ENCODE measurements around the gene ARID4A. TPM values are rescaled to one million over a fixed set of nuclear protein-coding genes. Genes with fewer than 3 reads are reported as not detected.
A peak's percentile ranks its signal among the peaks of the same experiment; 100 is the strongest.
"Not testable (repeated sequence)": the region's sequence is repeated elsewhere in the genome, so short reads cannot be mapped to it uniquely, and the experiment has no call there.

ARID4A gene
- total RNA-seq, 2 experiments from 2014 or later, result 32.8 to 37.3 TPM

- ChIA-PET CTCF (no interaction called here), POLR2A (no interaction called here)
- no peak overlapping the region for H3K4me3 Mint-ChIP-seq
- peaks cover 32% of the 10 kb centered on the region for H3K36me3 Mint-ChIP-seq (ENCODE audit: low read depth)
- no peak overlapping the region for H3K27ac Mint-ChIP-seq
- H3K4me1 Mint-ChIP-seq, result no peaks in the 10 kb centered on the region
- no peaks in the 10 kb centered on the region for H3K9me3 Mint-ChIP-seq
- DNase-seq, result no peak
- no peaks in the 10 kb centered on the region for H3K27me3 Mint-ChIP-seq
Measured at GRCh38 chr14:58341152-58341748, 42.9 kb downstream of the ARID4A start.

GRCh38 chr14:58343535-58343934 lies 45.2 kb downstream of the ARID4A start:
- peaks cover 38% of the 10 kb centered on the region for H3K36me3 Mint-ChIP-seq (ENCODE audit: low read depth)
- H3K4me3 Mint-ChIP-seq, H3K27ac Mint-ChIP-seq, H3K27me3 Mint-ChIP-seq, H3K9me3 Mint-ChIP-seq, H3K4me1 Mint-ChIP-seq, DNase-seq, POLR2A ChIA-PET: not testable (repeated sequence)
- CTCF ChIA-PET, result interaction anchor here (1.1 kb wide), 1 partner anchor 44 kb away, joined by 3 read pairs; no protein-coding TSS in a partner anchor

DNA sequence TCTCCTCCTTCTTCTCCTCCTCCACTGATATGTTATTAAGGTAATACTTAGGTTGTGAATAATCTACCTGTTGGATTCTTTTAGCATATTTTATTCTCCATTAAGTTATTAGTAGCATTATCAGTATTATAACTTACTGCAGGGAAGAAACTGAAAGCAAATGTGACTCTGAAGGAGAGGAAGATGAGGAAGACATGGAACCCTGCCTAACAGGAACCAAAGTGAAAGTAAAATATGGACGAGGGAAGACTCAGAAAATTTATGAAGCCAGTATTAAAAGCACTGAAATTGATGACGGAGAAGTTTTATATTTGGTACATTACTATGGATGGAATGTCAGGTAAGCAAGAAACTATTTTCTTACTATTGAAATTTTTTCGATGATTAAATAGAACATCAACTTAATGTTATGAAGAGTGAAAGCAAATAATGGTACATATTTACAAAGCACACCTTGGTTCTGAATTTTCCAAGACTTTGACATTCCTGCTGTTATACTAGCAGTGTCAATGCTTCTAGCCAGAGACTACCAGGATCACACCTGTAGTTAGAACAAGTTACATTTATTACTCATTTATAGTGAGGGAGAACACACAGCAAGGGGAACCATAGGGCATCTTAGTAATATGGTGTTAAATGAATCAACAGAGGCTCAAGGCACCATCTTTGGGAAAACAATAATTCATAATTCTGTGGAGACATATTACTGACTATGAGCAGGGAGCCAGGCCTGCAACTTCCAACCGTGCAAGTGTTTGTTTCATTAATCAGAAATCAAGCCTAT lies 55.4 kb downstream of the ARID4A start:
- POLR2A ChIA-PET, result no interaction called here
- Mint-ChIP-seq H3K4me1 (peaks cover 21% of the 10 kb centered on the region), H3K27ac (peak overlapping the region; percentile 87), H3K27me3 (no peaks in the 10 kb centered on the region), H3K4me3 (peak overlapping the region; percentile 60), H3K36me3 (ENCODE audit: low read depth) (peaks cover 57% of the 10 kb centered on the region), H3K9me3 (no peaks in the 10 kb centered on the region)
- CTCF ChIA-PET, result no interaction called here
- no peak for DNase-seq

DNA sequence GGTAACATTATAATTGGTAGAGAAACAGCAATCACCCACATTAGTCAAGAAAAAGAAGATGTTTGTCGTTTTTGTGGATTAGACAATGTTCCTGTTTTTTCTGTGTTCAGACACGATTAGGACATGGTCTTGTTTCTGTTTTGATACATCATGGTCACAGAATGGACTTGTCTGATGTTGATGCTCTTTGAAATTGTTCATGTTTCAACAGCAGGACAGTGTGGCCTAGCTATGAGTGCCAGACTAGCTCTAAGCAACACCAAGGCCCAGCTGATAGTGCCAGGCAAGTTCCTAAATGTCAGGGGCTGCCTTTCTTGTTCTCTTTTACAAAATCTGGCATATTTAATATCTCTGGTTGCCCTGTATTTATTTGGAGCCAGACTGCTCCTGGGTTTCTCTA lies 56.5 kb downstream of the ARID4A start:
- Mint-ChIP-seq H3K36me3 (ENCODE audit: low read depth) (peaks cover 55% of the 10 kb centered on the region), H3K9me3 (no peaks in the 10 kb centered on the region), H3K27ac (peak overlapping the region; percentile 46), H3K4me1 (peaks cover 21% of the 10 kb centered on the region), H3K27me3 (no peaks in the 10 kb centered on the region), H3K4me3 (no peak overlapping the region)
- ChIA-PET POLR2A (no interaction called here), CTCF (no interaction called here)
- DNase-seq, result no peak

DNA sequence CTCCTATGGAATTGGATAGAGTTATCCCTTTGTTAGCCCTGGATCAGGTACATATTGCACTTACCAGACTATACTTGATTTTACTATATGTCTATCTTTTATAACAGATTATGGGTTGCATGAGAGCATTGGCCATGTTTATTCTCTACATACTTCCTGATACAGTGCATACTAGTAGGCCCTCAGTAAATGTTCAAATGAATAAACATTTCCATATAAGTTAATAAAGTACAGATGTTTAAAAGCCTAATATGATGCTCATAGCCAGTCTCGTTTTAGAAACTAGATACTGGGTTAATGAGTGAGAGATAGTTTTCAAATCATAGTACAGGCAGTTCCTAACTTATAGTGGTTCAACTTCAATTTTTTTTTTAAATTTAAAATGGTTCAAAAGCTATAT lies 57.9 kb downstream of the ARID4A start:
- peaks cover 21% of the 10 kb centered on the region for H3K4me1 Mint-ChIP-seq
- H3K27ac Mint-ChIP-seq, result no peak overlapping the region
- peaks cover 52% of the 10 kb centered on the region for H3K36me3 Mint-ChIP-seq (ENCODE audit: low read depth)
- CTCF ChIA-PET, result interaction anchor here (0.6 kb wide), 1 partner anchor 28 kb away, joined by 4 read pairs; no protein-coding TSS in a partner anchor
- POLR2A ChIA-PET, result no interaction called here
- no peak for DNase-seq
- no peak overlapping the region for H3K4me3 Mint-ChIP-seq
- H3K9me3 Mint-ChIP-seq, result no peaks in the 10 kb centered on the region
- no peaks in the 10 kb centered on the region for H3K27me3 Mint-ChIP-seq

GRCh38 chr14:58362272-58362671 lies 63.9 kb downstream of the ARID4A start:
- POLR2A ChIA-PET, CTCF ChIA-PET, DNase-seq, H3K27me3 Mint-ChIP-seq, H3K9me3 Mint-ChIP-seq, H3K4me3 Mint-ChIP-seq, H3K27ac Mint-ChIP-seq, H3K4me1 Mint-ChIP-seq: not testable (repeated sequence)
- peaks cover 27% of the 10 kb centered on the region for H3K36me3 Mint-ChIP-seq (ENCODE audit: low read depth)

DNA sequence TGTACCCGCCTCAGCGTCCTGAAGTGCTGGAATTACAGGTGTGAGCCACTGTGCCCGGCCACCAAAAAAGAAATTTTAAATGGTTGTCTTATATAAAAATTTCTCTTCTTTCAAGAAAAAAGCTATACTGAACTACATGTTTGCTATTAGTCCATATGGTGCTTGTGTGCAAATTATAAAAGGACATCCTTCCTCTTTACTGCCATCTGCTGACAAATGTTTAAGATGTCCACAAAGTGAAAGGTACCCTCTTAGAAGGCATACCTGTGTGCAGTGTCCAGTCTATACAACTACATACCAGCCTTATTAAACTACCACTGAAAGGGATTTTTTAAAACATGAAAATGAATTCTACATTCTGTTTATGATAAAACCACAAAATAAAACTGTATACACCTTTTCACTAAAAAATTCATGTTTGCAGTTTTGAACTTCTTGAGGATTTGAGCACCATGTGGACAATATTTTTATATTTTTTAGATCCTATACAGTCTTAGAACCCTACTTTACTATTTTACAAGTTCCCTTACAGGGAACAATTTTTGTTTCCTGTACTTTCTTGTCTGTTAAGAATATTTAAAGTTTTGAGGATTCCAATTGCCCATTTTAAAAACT lies 64.5 kb downstream of the ARID4A start:
- ChIA-PET CTCF (interaction anchor here (0.6 kb wide), 1 partner anchor 126 kb away, joined by 4 read pairs; no protein-coding TSS in a partner anchor), POLR2A (no interaction called here)
- H3K27me3 Mint-ChIP-seq, result no peaks in the 10 kb centered on the region
- H3K27ac Mint-ChIP-seq, result no peak overlapping the region
- H3K9me3 Mint-ChIP-seq, result no peaks in the 10 kb centered on the region
- peaks cover 7% of the 10 kb centered on the region for H3K4me1 Mint-ChIP-seq
- peaks cover 34% of the 10 kb centered on the region for H3K36me3 Mint-ChIP-seq (ENCODE audit: low read depth)
- no peak for DNase-seq
- H3K4me3 Mint-ChIP-seq, result no peak overlapping the region

DNA sequence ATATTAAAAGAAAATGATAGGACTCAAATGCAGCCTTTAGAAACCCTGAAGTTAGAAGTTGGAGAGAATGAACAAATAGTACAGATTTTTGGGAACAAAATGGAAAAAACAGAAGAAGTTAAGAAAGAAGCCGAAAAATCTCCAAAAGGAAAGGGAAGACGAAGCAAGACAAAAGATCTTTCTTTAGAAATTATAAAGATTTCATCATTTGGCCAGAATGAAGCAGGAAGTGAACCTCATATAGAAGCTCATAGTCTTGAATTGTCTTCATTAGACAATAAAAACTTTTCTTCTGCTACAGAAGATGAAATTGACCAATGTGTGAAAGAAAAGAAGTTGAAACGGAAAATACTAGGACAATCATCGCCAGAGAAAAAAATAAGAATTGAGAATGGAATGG lies 66.0 kb downstream of the ARID4A start:
- POLR2A ChIA-PET, result no interaction called here
- Mint-ChIP-seq H3K27me3 (no peaks in the 10 kb centered on the region), H3K9me3 (no peaks in the 10 kb centered on the region), H3K27ac (no peak overlapping the region), H3K36me3 (ENCODE audit: low read depth) (peaks cover 38% of the 10 kb centered on the region), H3K4me3 (no peak overlapping the region), H3K4me1 (peaks cover 7% of the 10 kb centered on the region)
- DNase-seq, result no peak
- CTCF ChIA-PET, result no interaction called here

- Mint-ChIP-seq H3K4me1 (peaks cover 7% of the 10 kb centered on the region), H3K27me3 (no peaks in the 10 kb centered on the region), H3K27ac (no peak overlapping the region), H3K9me3 (no peaks in the 10 kb centered on the region), H3K36me3 (ENCODE audit: low read depth) (peaks cover 45% of the 10 kb centered on the region), H3K4me3 (no peak overlapping the region)
- DNase-seq, result no peak
- ChIA-PET CTCF (interaction anchor here (1.1 kb wide), 1 partner anchor 28 kb away, joined by 4 read pairs; the partner anchor contains the start of gene TOMM20L), POLR2A (interaction anchor here (0.6 kb wide), 1 partner anchor 19 kb away, joined by 3 read pairs; no protein-coding TSS in a partner anchor)
Measured at GRCh38 chr14:58367296-58367695, 68.9 kb downstream of the ARID4A start.

- peaks cover 7% of the 10 kb centered on the region for H3K4me1 Mint-ChIP-seq
- DNase-seq, result no peak
- H3K27me3 Mint-ChIP-seq, result no peaks in the 10 kb centered on the region
- H3K4me3 Mint-ChIP-seq, result no peak overlapping the region
- no peaks in the 10 kb centered on the region for H3K9me3 Mint-ChIP-seq
- CTCF ChIA-PET, result no interaction called here
- H3K27ac Mint-ChIP-seq, result no peak overlapping the region
- POLR2A ChIA-PET, result no interaction called here
- H3K36me3 Mint-ChIP-seq (ENCODE audit: low read depth), result peaks cover 45% of the 10 kb centered on the region
Measured at GRCh38 chr14:58368956-58369355, 70.6 kb downstream of the ARID4A start.

DNA sequence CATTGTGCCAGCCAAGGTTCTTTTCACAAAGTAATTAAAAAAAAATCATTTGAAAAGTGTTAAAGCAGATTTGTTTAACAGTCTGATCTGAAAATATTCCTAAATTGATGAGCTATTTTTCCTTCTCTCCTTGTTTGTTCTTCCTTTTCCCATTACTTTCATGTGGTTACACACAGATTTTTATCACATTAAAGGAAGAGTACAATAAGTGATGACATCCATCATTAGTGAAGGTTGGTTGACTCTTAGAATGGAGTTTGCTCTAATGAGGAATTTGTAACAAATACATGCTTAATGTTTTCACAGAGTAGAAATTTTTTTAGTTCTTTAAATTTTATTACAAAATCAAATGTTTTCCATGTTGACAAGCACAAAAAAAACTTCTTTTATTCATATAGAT lies 78.4 kb downstream of the ARID4A start:
- Mint-ChIP-seq H3K27ac (no peak overlapping the region), H3K9me3 (no peaks in the 10 kb centered on the region), H3K36me3 (ENCODE audit: low read depth) (peaks cover 41% of the 10 kb centered on the region), H3K27me3 (no peaks in the 10 kb centered on the region), H3K4me3 (no peak overlapping the region), H3K4me1 (no peaks in the 10 kb centered on the region)
- ChIA-PET CTCF (no interaction called here), POLR2A (no interaction called here)
- no peak for DNase-seq

GRCh38 chr14:58390830-58391229 lies 92.5 kb downstream of the ARID4A start:
- no peaks in the 10 kb centered on the region for H3K27me3 Mint-ChIP-seq
- CTCF ChIA-PET, result no interaction called here
- H3K4me1 Mint-ChIP-seq, result peaks cover 6% of the 10 kb centered on the region
- no peaks in the 10 kb centered on the region for H3K9me3 Mint-ChIP-seq
- POLR2A ChIA-PET, result no interaction called here
- no peak overlapping the region for H3K4me3 Mint-ChIP-seq
- DNase-seq, result no peak
- H3K36me3 Mint-ChIP-seq (ENCODE audit: low read depth), result no peaks in the 10 kb centered on the region
- H3K27ac Mint-ChIP-seq, result no peak overlapping the region

- ChIA-PET CTCF (interaction anchor here (0.6 to 2.7 kb wide), 8 partner anchors 8 to 202 kb away, joined by 3 to 26 read pairs (median 4); partner anchors contain the start of genes KIAA0586 and TIMM9), POLR2A (no interaction called here)
Measured at GRCh38 chr14:58395562-58395811, 97.1 kb downstream of the ARID4A start.

More at GRCh38 chr14:58395562-58395811, 97.1 kb downstream of the ARID4A start:
- Mint-ChIP-seq H3K27me3 (no peaks in the 10 kb centered on the region), H3K4me3 (peak overlapping the region; percentile 63), H3K4me1 (peaks cover 11% of the 10 kb centered on the region), H3K9me3 (no peaks in the 10 kb centered on the region), H3K27ac (peak overlapping the region; percentile 71), H3K36me3 (ENCODE audit: low read depth) (no peaks in the 10 kb centered on the region)
- DNase-seq, result no peak

All from activated CD4-positive, alpha-beta T cell treated with anti-CD3 and anti-CD28 coated beads, Interleukin-2, amount 10 ng/mL, durations not matched to agents 7 days and 5 days (primary cell).